ENCODE data around the gene LAMA4.
A peak's percentile ranks its signal among the peaks of the same experiment; 100 is the strongest.
"Not testable (repeated sequence)": the region's sequence is repeated elsewhere in the genome, so short reads cannot be mapped to it uniquely, and the experiment has no call there.

Gene LAMA4

GRCh38 chr6:112145080-112145573, 109.2 kb downstream of the LAMA4 start:
- no peak for DNase-seq (ENCODE audit: low read depth in 2 of 2)

- DNase-seq (ENCODE audit: low read depth in 2 of 2): no peak
Observed at GRCh38 chr6:112144145-112144926, 110.0 kb downstream of the LAMA4 start.

DNA sequence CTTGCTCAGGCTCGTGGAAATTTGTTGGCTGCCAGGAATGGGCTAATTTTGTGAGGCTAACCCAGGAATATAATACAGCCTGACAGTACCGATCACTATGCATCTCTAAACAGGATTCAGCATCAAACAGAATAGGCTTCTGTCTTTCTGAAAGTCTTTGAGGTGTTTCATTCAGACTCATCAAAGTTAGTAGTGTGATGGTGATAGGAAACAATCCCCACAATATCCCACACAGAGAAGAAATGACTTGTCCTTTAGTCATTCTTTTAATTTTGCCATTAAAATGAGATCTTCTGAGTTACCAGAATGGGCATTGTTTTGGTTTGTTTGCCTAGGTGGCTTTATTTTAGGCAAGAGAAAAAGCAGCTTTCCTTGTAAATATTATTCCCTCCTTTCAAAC, 112.7 kb downstream of the LAMA4 start:
- no peak for DNase-seq (ENCODE audit: low read depth in 2 of 2)

GRCh38 chr6:112139052-112139451, 115.3 kb downstream of the LAMA4 start:
- DNase-seq (ENCODE audit: low read depth in 2 of 2): no peak

GRCh38 chr6:112130878-112131277, 123.5 kb downstream of the LAMA4 start:
- no peak for DNase-seq (ENCODE audit: low read depth in 2 of 2)

DNA sequence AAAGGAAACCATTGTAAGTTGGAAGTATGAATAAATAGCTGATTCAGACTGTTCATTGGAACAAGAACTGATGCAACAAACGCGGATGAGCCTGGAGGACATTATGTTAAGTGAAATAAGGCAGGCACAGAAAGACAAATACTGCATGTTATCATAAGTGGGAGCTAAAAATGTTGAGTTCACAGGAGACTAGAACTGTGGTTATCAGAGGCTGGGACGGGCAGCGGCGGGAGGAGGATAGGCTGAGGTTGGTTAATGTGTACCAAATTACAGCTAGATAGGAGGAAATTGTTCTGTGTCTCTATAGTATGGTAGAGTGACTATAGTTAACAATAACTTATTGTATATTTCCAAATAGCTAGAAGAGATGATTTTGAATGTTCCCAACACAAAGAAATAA, 126.2 kb downstream of the LAMA4 start:
- DNase-seq (ENCODE audit: low read depth in 2 of 2): no peak

DNA sequence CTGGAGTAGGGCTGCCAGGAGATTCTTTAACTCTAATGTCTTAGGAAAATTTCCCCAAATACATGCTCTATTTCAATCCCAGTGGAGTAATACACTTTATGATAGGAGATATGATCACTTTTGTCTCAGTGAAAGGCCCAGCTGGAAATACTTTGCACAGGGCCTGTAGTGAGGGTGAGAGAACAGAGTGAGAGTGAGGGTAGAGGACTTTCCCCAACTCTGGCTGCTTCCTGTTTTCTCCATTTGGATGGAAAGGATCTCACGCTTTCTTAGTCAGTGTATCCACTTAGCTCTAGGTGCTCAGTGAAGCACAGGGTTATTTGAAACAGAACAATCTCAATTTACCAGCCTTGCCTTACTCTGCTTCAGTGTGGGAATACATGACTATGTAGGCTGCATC, 130.4 kb downstream of the LAMA4 start:
- DNase-seq (ENCODE audit: low read depth in 2 of 2): no peak

DNA sequence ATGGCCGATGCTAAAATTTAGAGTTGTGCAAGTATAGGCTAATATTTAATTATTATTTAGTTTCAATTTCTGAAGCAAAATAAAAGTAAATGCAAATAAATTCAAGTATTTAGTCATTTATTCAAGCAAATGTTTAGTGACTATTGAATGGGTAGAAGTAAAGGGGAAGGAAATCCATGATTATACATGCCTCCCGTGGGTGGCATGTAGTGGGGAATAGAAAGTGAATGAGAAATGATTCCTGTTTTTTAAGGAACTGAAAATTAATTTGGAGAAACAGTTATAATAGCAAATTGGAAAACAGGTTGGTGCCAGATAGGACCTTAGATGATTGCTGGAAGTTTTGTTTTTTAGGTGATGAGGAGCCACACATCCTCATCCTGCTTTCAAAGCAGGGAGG, 131.6 kb downstream of the LAMA4 start:
- DNase-seq (ENCODE audit: low read depth in 2 of 2): no peak

DNA sequence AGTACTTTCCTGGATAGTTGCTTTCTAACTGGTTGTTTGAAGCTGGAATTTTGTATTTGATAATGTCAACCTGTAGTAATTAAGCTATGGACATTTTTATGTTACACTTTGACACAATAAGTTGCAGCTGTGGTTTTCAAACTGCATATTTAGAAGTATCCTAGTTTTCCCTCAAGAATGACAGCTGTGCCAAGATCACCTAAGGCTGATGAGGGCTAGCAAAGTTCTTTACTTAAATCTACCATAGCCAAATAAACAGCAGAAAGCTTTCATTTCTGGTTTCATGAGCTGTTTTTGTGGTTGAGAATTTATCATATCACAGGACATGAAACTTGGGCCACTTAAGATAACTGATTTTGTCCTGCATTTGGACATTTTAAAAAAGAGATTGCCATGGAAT, 136.3 kb downstream of the LAMA4 start:
- no peak for DNase-seq (ENCODE audit: low read depth in 2 of 2)

DNA sequence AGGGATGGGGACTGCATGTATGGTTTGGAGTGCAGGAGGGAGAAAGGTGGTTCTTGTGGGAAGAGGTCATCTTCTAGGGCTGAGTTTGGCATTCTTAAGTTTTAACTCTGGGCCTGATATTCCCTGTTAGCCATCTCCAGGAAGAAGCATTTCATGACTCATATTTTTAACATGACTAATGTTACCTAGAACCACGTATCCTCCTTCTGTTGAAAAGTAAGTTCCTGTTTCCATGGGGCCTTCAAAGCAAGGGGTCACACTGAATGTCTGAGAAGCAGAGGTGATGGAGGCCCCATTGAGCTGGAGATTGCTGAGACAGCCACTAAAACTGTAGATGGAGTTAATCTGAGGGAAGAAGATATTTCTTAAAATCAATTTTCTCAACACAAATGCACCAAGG, 136.8 kb downstream of the LAMA4 start:
- no peak for DNase-seq (ENCODE audit: low read depth in 2 of 2)

GRCh38 chr6:112116221-112116620, 138.1 kb downstream of the LAMA4 start:
- no peak for DNase-seq (ENCODE audit: low read depth in 2 of 2)

DNA sequence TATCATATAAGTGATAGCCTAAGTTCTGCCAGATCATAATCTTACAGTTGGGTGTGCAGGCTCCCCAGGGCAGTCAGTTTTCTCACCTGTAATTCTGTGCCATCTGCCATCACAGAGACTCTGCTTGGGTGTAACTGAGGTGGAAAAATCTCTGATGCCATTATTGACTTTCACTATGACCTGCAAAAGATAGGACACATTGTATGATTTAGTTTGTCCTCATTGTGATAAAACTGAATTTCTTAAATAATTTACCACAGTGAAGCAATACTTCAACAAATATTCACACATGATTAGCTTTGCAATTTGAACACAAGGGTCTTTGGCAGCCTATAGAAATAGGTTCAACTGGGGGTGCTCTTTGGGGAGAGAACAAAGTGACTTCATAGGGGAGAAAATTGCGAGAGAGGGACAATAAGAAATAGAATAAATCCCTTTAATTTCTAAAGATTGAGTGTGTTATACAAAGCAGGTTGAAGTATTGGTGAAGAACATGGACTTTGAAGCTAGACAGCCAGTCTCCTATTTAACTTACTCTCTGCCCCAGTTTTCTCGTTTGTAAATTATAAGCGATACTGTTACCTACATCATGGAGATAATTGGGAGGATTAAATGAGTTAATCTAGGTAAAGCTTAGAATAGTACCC, 139.7 kb downstream of the LAMA4 start:
- DNase-seq (ENCODE audit: low read depth in 2 of 2): no peak

- no peak for DNase-seq (ENCODE audit: low read depth in 2 of 2)
Observed at GRCh38 chr6:112113918-112114317, 140.4 kb downstream of the LAMA4 start.

DNA sequence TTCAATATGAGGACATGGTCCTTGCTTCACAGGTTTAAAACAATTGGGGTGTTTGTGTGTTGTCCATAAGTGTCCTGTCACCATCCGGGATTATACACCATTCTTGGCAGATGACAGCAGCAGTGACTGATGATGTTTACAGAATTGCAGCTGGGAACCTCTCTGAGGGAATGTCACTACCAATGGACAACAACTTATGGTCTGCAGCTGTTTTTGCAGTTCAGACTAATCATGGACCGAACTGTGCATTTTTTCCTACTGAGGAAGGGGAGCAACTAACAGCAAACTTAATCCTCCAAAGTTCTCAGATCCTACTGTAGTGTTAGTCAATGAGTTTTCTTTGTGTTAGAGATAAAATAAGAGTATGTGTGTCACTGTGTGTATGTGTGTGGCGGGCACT, 140.9 kb downstream of the LAMA4 start:
- DNase-seq (ENCODE audit: low read depth in 2 of 2): no peak

DNA sequence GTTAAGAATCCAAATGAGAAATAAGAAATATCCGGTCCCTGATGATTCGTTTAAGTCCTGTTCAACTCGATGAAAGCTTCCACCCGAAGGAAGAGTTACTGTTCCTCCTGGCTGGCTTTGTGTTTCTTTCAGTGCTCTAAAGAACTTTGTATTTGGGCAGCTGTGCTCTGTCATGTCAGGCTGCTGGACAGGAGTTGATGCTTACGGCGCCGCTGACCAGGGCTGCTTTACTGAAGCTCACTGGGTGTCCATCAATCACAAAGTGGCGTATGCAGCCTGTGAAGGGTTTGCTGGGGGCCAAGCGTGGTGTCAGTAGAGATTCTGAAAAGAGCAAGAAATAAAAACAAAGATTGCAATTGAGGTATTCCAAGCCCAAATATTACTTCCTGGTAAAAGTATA, 145.1 kb downstream of the LAMA4 start:
- DNase-seq (ENCODE audit: low read depth in 2 of 2): no peak

DNA sequence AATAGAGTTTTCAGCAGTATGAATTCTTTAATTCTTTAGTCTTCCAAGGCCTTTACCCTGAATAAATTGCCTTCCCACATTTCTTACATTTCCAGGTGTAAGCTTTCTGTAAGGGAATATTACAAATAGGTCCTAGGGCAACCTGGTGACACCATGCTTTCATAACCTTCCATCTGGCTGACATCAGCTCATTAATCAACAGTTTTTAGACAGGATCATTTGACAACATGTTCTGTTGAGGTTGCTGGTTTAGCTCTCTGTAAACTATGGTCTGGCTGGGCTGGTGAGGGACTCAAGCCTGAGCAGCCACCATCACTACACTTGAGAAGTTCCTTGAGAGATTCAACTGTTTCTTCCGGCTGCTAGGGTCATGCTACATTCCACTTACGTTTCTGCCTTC, 147.8 kb downstream of the LAMA4 start:
- DNase-seq (ENCODE audit: low read depth in 2 of 2): no peak

DNA sequence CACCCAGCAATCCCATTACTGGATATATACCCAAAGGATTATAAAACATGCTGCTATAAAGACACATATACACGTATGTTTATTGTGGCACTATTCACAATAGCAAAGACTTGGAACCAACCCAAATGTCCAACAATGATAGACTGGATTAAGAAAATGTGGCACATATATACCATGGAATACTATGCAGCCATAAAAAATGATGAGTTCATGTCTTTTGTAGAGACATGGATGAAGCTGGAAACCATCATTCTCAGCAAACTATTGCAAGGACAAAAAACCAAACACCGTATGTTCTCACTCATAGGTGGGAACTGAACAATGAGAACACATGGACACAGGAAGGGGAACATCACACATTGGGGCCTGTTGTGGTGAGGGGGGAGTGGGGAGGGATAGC, 148.3 kb downstream of the LAMA4 start:
- not testable (repeated sequence) for DNase-seq (ENCODE audit: low read depth in 2 of 2)

GRCh38 chr6:112100561-112100960, 153.8 kb downstream of the LAMA4 start:
- DNase-seq (ENCODE audit: low read depth in 2 of 2): no peak

DNA sequence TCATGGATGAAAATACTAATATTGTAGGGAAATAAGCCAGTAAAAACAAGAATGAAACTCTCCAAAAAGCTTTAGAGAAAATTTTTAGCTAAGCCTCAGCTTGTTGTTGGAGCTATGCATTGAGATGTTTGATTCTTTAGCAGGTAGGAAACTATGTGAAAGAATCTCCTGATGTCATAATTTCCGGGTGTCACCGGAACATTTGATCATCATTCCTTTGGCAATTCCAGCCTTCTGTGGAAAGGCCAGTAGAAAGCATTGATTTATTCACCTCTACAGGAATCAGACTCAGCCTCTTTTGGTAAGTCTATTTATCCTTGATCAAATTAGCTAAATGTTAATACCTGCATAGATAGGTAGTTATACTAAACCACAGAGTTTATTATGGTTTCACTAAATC, 157.5 kb downstream of the LAMA4 start:
- no peak for DNase-seq (ENCODE audit: low read depth in 2 of 2)

DNA sequence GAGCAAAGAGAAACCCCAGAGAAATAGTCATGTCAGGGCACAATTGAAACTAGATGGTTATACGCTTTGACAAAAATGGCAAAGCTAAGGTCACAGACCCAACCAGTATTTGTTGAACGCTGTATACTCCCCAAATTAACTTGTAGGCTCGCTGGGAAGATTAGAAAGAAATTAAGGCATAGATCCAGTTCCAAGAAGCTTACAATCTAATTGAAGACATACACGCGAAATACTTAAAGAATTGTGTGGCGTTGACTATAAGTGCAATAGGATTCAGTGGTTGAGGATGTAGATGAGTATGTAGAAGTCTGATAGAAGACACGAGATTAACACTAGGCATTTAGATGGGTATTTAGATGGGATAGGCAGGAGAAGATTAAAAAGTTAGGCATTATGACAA, 166.5 kb downstream of the LAMA4 start:
- DNase-seq (ENCODE audit: low read depth in 2 of 2): no peak

DNA sequence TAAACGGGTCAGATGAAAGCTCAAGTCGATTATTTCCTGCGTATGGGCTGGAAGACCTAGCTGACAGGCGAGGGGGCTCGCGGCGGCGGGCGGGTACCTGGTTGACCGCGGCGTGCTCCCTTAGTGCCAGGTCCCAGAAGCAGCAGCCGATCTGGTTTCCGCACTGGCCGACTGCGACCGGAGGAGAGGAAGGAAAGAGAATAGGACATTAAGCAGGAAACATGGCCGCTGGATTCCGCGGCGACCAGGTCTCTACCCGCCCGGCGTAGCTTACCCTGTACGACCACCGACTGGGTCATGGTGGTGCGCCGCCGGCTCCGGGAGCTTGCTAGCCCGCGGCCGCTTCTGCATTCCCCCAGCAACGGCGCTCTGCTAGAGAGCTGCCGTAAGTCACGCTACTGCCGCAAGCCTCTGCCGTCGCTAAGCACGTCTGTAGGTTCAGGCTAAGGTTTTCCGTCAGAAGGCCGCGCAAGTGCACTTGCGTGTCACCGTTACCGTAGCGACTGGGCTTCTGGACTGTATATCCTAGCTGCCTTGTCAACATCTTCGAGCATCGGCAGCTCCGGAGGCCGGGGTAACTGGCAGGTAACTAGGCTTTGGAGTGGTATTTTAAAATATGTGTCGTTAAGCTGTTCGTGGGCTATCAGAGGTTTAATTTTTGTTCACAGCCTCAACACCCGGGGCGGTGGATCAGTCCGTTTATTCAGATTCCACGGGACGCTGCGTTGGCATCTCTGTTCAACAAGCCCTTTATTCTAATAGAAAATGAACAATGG, 167.0 kb downstream of the LAMA4 start, which contains the start of the genes FAM229B and TUBE1:
Gene FAM229B, plus strand, starts transcription at position 456 of the 776 bp plus-strand sequence. CDS start 11,693 bp downstream, outside the sequence.
Gene TUBE1, minus strand, starts transcription at position 347 of the 776 bp plus-strand sequence. Its CDS starts 48 bp downstream, at position 299.
- DNase-seq (ENCODE audit: low read depth in 2 of 2): peak; percentile 72

GRCh38 chr6:112086744-112087135, 167.6 kb downstream of the LAMA4 start:
- no peak for DNase-seq (ENCODE audit: low read depth in 2 of 2)
